Measurements from ENCODE around the gene LAMA3. TPM values are rescaled to one million over a fixed set of nuclear protein-coding genes. Genes with fewer than 3 reads are reported as not detected.

LAMA3 gene
- polyA plus RNA-seq, 1 of the 3 experiments (the other 2 are of a cell fraction), result 3.5 TPM

- H3K4me3 ChIP-seq (ENCODE audit: low read depth in 2 of 2, low read length in 1 of 2), result no peak overlapping the region
- DNase-seq, result no peak
- peak overlapping the region; percentile 51 for H3K9ac ChIP-seq
- H3K9me2 ChIP-seq, result no peaks in the 10 kb centered on the region
- peak overlapping the region; percentile 73; the same call in 1 of the 2 replicates for H2AFZ ChIP-seq (ENCODE audit: low read depth)
- CTCF ChIA-PET, result interaction anchor here (1.0 to 1.7 kb wide), 4 partner anchors 16 to 256 kb away, joined by 3 to 5 read pairs (median 4); no protein-coding TSS in a partner anchor
- H3K27ac ChIP-seq (ENCODE audit: low read depth in 2 of 2, low read length in 1 of 2), result peak overlapping the region; percentile 25 to 94; a peak in 3 of 4 replicates
- no peaks in the 10 kb centered on the region for H3K79me2 ChIP-seq (ENCODE audit: insufficient read depth)
- 39% methylated on average over 6 of the region's 6 CpGs for WGBS (ENCODE audit: low lambda C conversion rate)
- H3F3A ChIP-seq (replicated peaks; ENCODE audit: insufficient read depth), result peaks cover 26% of the 10 kb centered on the region
- no peaks in the 10 kb centered on the region for H3K36me3 ChIP-seq (replicated peaks in 1 of 2; ENCODE audit: control insufficient read depth in 1 of 2, insufficient read depth in 2 of 2, low read length in 1 of 2)
- peak overlapping the region; percentile 51 for H3K4me2 ChIP-seq
- H4K20me1 ChIP-seq (ENCODE audit: insufficient read depth), result no peaks in the 10 kb centered on the region
- POLR2A ChIA-PET, result no interaction called here
- no peaks in the 10 kb centered on the region for H3K9me3 ChIP-seq
- no peaks in the 10 kb centered on the region for H3K27me3 ChIP-seq (ENCODE audit: insufficient read depth)
- H3K4me1 ChIP-seq (ENCODE audit: control insufficient read depth in 1 of 2, insufficient read depth in 2 of 2, low read depth in 1 of 2, low read length in 1 of 2), result peaks cover 2 to 32% of the 10 kb centered on the region in 2 experiments; a peak in 3 of 4 replicates
- TF ChIP-seq USF2 (IDR thresholded peaks at IDR 0.05; ENCODE audit: borderline replicate concordance, low read depth, low read length) (no peak), MXI1 (IDR thresholded peaks at IDR 0.05; ENCODE audit: low read depth, low read length) (no peak), YY1 (IDR thresholded peaks at IDR 0.05; ENCODE audit: low read depth) (peak; percentile 27; the same call in 1 of the 2 replicates), TAF1 (IDR thresholded peaks at IDR 0.05; ENCODE audit: borderline replicate concordance, low read depth, low read length) (no peak), TCF12 (IDR thresholded peaks at IDR 0.05) (peak; percentile 56; the same call in 1 of the 2 replicates), FOXJ3 (CRISPR knock-in tag; IDR thresholded peaks at IDR 0.05) (no peak), RXRA (IDR thresholded peaks at IDR 0.05; ENCODE audit: borderline replicate concordance, low read depth) (0 out of 2 replicates have a peak, but pooled peaks have one; percentile 21), EZH2phosphoT487 (IDR thresholded peaks at IDR 0.05; ENCODE audit: borderline replicate concordance, low read depth) (no peak), EP300 (IDR thresholded peaks at IDR 0.05; ENCODE audit: borderline replicate concordance in 1 of 2, low read depth in 1 of 2, low read length in 1 of 2) (peak in 1 of 2 experiments; percentile 37; a peak in 1 of 4 replicates), GABPA (IDR thresholded peaks at IDR 0.05; ENCODE audit: low read depth) (no peak), MEF2A (IDR thresholded peaks at IDR 0.05; ENCODE audit: borderline replicate concordance, low read depth) (0 out of 2 replicates have a peak, but pooled peaks have one; percentile 52), REST (IDR thresholded peaks at IDR 0.05; ENCODE audit: low read depth, low read length) (no peak), ELF1 (IDR thresholded peaks at IDR 0.05) (no peak), RAD21 (IDR thresholded peaks at IDR 0.05; ENCODE audit: low read length) (no peak), ZBTB33 (IDR thresholded peaks at IDR 0.05; ENCODE audit: borderline replicate concordance, low read depth) (no peak), RFX5 (IDR thresholded peaks at IDR 0.05; ENCODE audit: low read length) (no peak), RCOR1 (IDR thresholded peaks at IDR 0.05; ENCODE audit: low read length) (no peak), GATA2 (CRISPR knock-in tag; IDR thresholded peaks at IDR 0.05) (no peak), USF1 (IDR thresholded peaks at IDR 0.05; ENCODE audit: borderline replicate concordance, low read depth) (no peak), PBX3 (IDR thresholded peaks at IDR 0.05) (no peak), SMC3 (IDR thresholded peaks at IDR 0.05; ENCODE audit: low read depth, low read length) (no peak; the same call in 1 of the 2 replicates), NFIC (IDR thresholded peaks at IDR 0.05; ENCODE audit: borderline replicate concordance) (no peak), IRF3 (IDR thresholded peaks at IDR 0.05; ENCODE audit: low read depth, low read length) (no peak)
These were observed 172.7 kb downstream of the LAMA3 start for GRCh38 chr18:23861805-23862470.

All from SK-N-SH (cell line).